GM10248 (cell line): ENCODE measurements around the gene DUSP28.

Experiments used
- CTCF ChIA-PET: fragments of 300-600 bp; sonication (Branson Sonifier 250); formaldehyde crosslinking; extraction: SDS; loops from one replicate; lab custom pipeline; 2021; ENCODE audit warnings: antibody characterized with exemption; lab: Yijun Ruan, JAX
- POLR2A ChIA-PET: fragments of 350-650 bp; sonication (Branson Sonifier 250); formaldehyde crosslinking; extraction: SDS; loops from one replicate; lab custom pipeline; 2020; ENCODE audit warnings: antibody characterized with exemption; lab: Yijun Ruan, JAX
- DNase-seq: peaks from one replicate; pipeline ENCODE4 v3.0.0; 2012; ENCODE audit errors: extremely low spot score
- CTCF ChIP-seq: IDR thresholded peaks from 2 replicates; pipeline ENCODE4 v1.5.1; 2012; ENCODE audit warnings: mild to moderate bottlenecking, low read depth; ENCODE audit errors: extremely low read depth, missing control alignments, control extremely low read depth

Gene DUSP28

GRCh38 chr2:240591784-240592183, 31.6 kb downstream of the DUSP28 start:
- no peak for TF ChIP-seq CTCF
- DNase-seq, result no peak
- POLR2A ChIA-PET, result no interaction called here
- CTCF ChIA-PET, result no interaction called here

GRCh38 chr2:240593026-240593702, 33.0 kb downstream of the DUSP28 start:
- no peak for DNase-seq
- ChIA-PET POLR2A (no interaction called here), CTCF (interaction anchor here (1.5 to 2.5 kb wide), 2 partner anchors 8 to 11 kb away, joined by 4 to 9 read pairs; no protein-coding TSS in a partner anchor)
- TF ChIP-seq CTCF, result no peak

- ChIA-PET CTCF (interaction anchor here (1.0 to 2.5 kb wide), 3 partner anchors 9 to 17 kb away, joined by 3 to 9 read pairs (median 4); no protein-coding TSS in a partner anchor), POLR2A (no interaction called here)
- no peak for DNase-seq
- no peak for TF ChIP-seq CTCF
These were observed 33.7 kb downstream of the DUSP28 start for GRCh38 chr2:240593703-240594451.

- no peak for DNase-seq
- no peak for TF ChIP-seq CTCF
- CTCF ChIA-PET, result interaction anchor here (1.0 to 2.5 kb wide), 3 partner anchors 8 to 16 kb away, joined by 3 to 9 read pairs (median 4); no protein-coding TSS in a partner anchor
- POLR2A ChIA-PET, result no interaction called here
These were observed 34.6 kb downstream of the DUSP28 start for GRCh38 chr2:240594511-240595380.

GRCh38 chr2:240595381-240596079, 35.4 kb downstream of the DUSP28 start:
- ChIA-PET POLR2A (no interaction called here), CTCF (interaction anchor here (1.3 to 2.5 kb wide), 3 partner anchors 8 to 81 kb away, joined by 4 to 9 read pairs (median 6); no protein-coding TSS in a partner anchor)
- peak; percentile 37 for TF ChIP-seq CTCF
- peak; percentile 71 for DNase-seq
